GM12801 (cell line): ENCODE data around the gene PSAP.

ENCODE experiments used
- TF ChIP-seq, protein P1 (sequence below): IDR thresholded peaks from one replicate; pipeline ENCODE4 v1.5.1; 2011; ENCODE audit warnings: control low read depth; ENCODE audit not compliant: insufficient read length; ENCODE audit errors: extremely low read depth

PSAP gene

DNA sequence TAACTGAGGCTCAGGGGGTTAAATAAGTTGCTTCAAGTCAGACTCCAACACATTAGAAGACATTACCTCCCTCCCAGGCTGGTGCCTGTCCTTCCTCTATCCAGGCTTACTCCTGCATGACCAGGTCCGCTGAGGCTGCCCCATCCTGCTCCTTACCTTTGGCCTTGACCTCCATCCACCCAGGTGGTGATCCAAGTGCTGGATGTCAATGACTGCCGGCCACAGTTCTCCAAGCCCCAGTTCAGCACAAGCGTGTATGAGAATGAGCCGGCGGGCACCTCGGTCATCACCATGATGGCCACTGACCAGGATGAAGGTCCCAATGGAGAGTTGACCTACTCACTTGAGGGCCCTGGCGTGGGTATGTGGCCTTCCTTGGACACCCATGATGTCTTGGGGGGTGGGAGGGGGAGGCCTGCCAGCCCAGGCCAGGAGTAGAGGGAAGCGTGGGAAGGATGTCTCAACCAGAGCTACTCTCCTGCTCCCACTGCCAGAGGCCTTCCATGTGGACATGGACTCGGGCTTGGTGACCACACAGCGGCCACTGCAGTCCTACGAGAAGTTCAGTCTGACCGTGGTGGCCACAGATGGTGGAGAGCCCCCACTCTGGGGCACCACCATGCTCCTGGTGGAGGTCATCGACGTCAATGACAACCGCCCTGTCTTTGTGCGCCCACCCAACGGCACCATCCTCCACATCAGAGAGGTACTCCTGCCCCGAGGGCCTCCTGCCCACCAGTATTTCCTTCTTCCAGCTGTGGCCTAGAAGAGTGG lies 48.1 kb downstream of the PSAP start:
- TF ChIP-seq, protein P1, sequence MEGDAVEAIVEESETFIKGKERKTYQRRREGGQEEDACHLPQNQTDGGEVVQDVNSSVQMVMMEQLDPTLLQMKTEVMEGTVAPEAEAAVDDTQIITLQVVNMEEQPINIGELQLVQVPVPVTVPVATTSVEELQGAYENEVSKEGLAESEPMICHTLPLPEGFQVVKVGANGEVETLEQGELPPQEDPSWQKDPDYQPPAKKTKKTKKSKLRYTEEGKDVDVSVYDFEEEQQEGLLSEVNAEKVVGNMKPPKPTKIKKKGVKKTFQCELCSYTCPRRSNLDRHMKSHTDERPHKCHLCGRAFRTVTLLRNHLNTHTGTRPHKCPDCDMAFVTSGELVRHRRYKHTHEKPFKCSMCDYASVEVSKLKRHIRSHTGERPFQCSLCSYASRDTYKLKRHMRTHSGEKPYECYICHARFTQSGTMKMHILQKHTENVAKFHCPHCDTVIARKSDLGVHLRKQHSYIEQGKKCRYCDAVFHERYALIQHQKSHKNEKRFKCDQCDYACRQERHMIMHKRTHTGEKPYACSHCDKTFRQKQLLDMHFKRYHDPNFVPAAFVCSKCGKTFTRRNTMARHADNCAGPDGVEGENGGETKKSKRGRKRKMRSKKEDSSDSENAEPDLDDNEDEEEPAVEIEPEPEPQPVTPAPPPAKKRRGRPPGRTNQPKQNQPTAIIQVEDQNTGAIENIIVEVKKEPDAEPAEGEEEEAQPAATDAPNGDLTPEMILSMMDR = no peak

DNA sequence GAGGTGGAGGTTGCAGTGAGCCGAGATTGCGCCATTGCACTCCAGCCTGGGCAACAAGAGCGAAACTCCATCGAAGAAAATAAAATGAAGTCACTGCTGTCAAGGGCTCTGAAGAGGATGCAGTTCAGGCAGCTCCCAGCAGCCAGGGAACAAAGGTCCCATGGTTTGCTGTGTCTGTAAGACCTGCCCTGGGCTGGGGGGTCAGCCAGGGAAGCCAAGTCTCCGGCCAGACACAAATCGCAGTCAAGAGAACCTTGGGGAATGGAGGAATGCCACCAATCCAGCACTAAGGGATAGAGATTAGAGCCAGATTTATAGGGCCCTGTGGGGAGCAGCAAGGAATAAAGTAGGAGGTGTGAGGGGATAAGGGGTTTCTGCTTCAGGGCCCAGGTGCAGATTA lies 48.8 kb downstream of the PSAP start:
- TF ChIP-seq, protein P1 = no peak

DNA sequence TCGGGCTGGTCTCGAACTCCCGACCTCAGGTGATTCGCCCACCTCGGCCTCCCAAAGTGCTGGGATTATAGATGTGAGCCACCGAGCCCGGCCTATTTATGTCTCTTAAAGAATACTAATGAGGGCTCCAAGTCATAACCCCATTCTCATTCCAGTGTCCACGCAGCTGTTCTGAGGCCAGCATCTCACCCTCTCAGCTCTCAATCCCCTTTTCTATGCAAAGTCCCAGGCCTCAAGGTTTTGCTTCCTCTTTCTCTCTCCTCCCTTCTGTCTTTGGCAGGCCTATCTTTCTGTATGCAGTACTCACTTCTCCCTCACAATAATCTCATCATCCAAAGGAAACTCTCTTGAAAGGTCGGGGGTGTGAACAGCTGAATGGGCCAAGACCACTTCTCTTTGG lies 49.7 kb downstream of the PSAP start:
- TF ChIP-seq, protein P1 = no peak

DNA sequence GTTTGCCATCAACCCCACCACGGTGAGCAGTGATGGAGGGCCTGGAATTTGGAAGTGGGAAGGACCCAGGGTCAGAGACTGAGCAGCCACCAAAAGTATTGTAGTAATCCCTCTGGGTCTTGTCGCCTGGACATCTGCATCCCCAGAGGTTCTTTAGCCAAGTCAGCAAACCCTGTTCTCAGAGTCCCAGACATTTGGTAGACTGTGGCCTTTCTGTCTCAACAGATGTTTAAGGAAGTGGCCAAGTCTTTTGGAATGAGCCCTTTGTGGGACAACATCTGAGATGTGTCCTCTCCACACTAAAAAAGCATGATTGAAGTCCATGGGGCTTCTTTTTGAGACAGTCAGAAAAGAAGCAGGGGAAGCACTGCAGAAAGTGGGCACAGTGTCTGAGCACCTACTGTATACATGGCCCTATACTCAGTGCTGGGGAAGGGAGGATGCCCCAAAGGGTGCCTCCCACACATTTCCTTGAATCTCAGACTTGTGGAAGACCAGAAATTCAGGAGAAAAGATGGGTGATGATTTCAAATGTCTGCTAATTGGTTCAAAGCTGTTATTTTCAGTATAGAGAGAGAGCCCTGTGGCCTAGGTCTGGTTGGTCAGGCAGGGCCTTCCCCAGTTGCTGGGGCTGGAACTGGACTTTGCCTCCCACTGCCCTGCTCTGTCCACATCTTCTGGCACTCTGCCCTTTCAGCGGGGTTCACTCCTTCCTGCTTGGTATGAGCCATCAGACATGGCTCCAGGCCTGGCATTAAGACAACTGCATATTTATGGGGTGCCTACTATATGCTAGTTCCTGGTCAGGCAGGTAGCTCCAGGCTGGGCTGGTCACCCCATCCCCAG lies 51.2 kb downstream of the PSAP start:
- TF ChIP-seq, protein P1 = no peak

DNA sequence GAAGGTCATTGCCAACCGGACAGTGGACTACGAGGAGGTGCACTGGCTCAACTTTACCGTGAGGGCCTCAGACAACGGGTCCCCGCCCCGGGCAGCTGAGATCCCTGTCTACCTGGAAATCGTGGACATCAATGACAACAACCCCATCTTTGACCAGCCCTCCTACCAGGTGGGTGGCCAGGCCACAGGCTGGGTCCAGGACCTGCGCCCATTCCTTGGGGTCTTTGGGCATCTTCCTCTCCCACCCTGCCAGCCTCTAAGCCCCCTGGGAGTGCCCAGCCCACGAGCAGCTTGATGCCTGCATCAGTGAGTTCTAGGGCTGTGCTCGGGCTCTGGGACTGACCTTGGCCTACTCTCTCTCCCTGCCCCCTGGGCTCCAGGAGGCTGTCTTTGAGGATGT lies 51.9 kb downstream of the PSAP start:
- TF ChIP-seq, protein P1 = no peak

DNA sequence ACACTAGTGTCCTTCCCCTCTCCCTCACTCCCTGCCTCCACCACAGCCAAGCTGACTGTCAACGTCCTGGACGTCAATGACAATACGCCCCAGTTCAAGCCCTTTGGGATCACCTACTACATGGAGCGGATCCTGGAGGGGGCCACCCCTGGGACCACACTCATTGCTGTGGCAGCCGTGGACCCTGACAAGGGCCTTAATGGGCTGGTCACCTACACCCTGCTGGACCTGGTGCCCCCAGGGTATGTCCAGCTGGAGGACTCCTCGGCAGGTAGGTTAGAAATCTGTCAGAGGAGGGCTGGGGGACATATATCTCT lies 52.8 kb downstream of the PSAP start:
- TF ChIP-seq, protein P1 = no peak

DNA sequence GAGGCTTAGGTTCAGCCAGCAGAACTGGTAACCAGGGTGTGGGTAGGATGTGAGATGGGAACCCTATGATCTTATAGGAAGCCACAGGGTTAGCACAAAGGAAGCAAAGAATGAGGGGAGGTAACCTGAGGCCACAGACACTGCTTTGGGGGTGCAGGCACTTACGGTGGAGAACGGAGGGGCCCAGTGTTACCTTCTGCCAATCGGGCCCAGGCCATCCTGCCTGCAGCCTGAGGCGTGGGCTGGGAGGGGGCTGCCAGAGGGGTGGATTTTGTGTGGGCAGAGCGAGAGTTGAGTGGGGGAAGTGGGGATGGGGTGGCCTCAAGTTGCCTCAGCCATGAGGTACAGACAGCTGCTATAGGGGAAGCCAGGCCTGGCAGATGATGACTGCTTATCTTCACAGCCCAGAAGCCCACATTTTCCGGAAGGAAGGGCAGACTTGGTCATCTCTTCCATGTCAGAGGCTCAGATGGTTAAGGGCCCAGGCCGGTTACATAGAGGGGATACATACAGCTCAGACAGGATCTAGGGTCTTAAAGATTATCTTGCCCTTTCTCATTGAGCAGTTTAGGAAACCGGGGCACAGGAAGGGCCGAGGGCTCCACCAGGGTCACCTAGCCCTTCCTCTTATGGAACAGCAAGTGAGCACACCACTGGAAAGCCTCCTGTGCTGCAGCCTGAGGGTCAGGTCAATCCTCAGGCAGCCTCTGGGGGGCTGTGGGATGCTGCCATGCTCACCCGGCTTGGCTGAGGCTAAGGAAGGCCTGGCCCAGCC lies 53.3 kb downstream of the PSAP start:
- TF ChIP-seq, protein P1 = no peak
